Astrocyte of the cerebellum (primary cell): Measurements from ENCODE around the gene SLC25A26.
A peak's percentile ranks its signal among the peaks of the same experiment; 100 is the strongest.
"Not testable (repeated sequence)": the region's sequence is repeated elsewhere in the genome, so short reads cannot be mapped to it uniquely, and the experiment has no call there.

ENCODE experiments used
- DNase-seq: peaks from one replicate; pipeline ENCODE4 v3.0.0-alpha.2; 2011; ENCODE audit warnings: low read depth
- H3K4me3 ChIP-seq: 2 replicates; pipeline ENCODE4 v1.5.1; 2011; ENCODE audit warnings: mild to moderate bottlenecking, low read depth, low read length, moderate library complexity
- in situ Hi-C: cut with HindIII; loops from 2 replicates; pipeline ENCODE4 v1.10.0; 2017; ENCODE audit warnings: low sequenced_read_pairs
- TF ChIP-seq, protein P1 (sequence below): IDR thresholded peaks from 2 replicates; pipeline ENCODE4 v1.5.1; 2012; ENCODE audit warnings: low read length, low read depth, moderate library complexity, mild to moderate bottlenecking; ENCODE audit errors: missing control alignments

SLC25A26 gene

DNA sequence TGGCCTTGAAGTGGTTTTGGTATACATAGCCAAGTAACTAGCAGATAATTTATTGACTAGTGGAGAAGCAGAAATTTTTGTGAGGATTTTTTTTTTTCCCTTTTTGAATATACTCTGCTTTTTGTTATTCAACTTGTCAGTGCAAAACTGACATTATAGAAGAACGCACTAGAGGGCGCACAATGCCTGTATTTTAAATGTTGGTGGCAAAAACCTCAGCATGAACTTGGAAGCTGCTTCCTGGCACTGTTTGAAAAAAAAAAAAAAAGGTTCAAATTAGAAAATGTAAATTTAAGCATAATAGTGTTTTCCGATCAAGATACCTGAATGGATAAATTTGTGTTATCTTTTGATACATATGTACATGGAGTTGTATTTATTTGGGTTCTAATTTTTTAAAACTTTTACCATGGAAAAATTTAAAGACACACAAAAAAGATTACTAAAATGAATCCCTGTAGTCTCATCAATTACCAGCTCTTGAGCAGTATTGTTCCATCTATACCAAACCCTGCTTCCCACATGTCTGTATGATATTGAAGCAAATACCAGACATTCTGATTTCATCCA, 56.0 kb downstream of the SLC25A26 start:
- DNase-seq: peak; percentile 76
- TF ChIP-seq, protein P1, sequence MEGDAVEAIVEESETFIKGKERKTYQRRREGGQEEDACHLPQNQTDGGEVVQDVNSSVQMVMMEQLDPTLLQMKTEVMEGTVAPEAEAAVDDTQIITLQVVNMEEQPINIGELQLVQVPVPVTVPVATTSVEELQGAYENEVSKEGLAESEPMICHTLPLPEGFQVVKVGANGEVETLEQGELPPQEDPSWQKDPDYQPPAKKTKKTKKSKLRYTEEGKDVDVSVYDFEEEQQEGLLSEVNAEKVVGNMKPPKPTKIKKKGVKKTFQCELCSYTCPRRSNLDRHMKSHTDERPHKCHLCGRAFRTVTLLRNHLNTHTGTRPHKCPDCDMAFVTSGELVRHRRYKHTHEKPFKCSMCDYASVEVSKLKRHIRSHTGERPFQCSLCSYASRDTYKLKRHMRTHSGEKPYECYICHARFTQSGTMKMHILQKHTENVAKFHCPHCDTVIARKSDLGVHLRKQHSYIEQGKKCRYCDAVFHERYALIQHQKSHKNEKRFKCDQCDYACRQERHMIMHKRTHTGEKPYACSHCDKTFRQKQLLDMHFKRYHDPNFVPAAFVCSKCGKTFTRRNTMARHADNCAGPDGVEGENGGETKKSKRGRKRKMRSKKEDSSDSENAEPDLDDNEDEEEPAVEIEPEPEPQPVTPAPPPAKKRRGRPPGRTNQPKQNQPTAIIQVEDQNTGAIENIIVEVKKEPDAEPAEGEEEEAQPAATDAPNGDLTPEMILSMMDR: peak; percentile 54
- in situ Hi-C loops: no loop called here
- no peak overlapping the region for H3K4me3 ChIP-seq

DNA sequence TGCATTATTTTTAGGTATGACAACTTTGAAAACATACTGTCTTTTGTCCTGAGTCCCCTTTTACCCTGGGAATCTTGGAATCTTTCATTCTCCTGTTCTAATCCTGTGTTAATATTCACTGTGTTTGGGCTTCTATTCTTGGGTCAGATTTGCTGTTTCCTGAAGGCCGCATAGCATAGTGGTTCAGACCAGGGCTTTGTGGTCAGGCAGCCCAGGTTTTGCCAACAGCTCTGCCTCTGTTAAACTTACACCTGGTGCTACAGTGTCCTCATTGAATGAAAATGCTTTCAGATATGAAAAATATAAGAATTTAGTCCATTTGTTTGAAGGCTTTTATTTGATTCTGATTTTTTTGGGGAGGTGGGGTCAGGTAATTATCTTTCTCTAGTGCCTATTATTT, 58.4 kb downstream of the SLC25A26 start:
- no peak overlapping the region for H3K4me3 ChIP-seq
- in situ Hi-C loops: no loop called here
- DNase-seq: no peak
- TF ChIP-seq, protein P1: no peak

DNA sequence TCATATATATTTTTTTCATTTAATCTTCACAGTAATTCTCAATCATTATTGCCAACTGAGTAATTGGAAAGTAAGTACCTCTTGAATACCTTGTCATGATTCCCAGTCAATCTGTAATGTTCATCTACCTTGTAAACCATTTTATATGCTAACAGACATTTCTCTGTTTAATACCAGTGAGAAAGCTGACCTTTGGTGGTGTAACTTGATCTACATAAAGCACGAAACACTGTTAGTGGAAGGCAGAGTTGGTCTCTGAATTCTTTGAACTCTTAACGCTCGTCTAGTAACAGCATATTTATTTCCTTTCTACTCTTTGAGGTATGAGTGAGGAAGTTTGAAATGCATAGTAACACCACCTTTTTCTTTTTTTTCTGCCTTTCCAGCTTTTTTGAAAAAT, 59.5 kb downstream of the SLC25A26 start:
- TF ChIP-seq, protein P1: no peak
- H3K4me3 ChIP-seq: no peak overlapping the region
- DNase-seq: no peak
- in situ Hi-C loops: no loop called here

DNA sequence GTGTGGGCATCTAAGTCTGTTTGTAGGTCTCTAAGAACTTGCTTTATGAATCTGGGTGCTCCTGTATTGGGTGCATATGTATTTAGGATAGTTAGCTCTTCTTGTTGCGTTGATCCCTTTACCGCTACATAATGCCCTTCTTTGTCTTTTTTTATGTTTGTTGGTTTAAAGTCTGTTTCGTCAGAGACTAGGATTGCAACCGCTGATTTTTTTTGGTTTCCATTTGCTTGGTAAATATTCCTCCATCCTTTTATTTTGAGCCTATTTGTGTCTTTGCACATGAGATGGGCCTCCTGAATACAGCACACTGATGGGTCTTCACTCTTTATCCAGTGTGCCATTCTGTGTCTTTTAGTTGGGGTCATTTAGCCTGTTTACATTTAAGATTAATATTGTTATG, 71.1 kb downstream of the SLC25A26 start:
- in situ Hi-C loops, DNase-seq, H3K4me3 ChIP-seq: not testable (repeated sequence)

DNA sequence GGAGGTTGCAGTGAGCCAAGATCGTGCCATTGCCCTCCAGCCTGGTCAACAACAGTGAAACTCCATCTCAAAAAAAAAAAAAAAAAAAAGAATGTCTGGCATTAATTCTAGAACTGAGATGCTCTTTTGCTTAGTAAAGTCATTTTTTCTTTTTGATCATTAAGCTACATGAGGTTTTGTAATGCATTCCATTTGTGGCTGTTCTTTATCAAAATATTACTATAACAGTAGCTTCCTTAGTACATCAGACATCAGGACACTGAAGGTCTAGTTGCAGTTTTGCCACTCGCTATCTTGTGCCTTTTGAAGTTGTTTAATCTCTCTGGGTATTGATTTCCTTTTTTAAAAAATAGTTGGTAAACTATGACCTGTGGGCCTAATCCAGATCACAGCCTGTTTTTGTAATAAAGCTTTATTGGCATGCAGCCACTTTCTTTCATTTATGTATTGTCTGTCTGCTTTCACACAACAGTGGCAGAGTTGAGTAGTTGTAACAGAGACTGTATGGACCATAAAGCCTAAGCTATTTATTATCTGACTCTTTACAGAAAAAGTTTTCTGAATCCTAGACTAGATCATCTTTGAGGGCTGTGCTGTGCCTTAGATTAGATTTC, 76.6 kb downstream of the SLC25A26 start:
- in situ Hi-C loops: loop anchor here (5.0 kb wide), 1 partner anchor 100 kb away; no protein-coding TSS in a partner anchor
- TF ChIP-seq, protein P1: no peak
- H3K4me3 ChIP-seq: no peak overlapping the region
- DNase-seq: no peak

DNA sequence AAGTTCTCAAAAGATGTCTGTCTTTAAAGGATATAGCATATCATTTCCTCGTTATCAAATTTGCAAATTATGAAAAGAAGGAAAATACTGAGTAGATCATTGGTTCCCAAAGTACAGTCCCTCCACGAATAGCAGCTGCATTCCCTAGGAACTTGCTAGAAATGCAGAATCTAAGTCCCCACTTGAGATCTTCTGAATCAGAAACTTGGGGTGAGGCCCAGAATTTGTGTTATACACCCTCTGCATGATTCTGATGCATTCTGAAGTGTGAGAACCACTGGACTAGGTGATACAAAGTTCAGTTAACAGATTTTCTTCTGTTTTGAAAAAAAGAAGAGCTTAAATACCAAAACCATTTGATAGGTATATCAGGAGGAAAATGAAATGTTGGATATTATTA, 77.1 kb downstream of the SLC25A26 start:
- H3K4me3 ChIP-seq: no peak overlapping the region
- TF ChIP-seq, protein P1: no peak
- in situ Hi-C loops: loop anchor here (5.0 kb wide), 1 partner anchor 99 kb away; no protein-coding TSS in a partner anchor
- peak; percentile 65 for DNase-seq

DNA sequence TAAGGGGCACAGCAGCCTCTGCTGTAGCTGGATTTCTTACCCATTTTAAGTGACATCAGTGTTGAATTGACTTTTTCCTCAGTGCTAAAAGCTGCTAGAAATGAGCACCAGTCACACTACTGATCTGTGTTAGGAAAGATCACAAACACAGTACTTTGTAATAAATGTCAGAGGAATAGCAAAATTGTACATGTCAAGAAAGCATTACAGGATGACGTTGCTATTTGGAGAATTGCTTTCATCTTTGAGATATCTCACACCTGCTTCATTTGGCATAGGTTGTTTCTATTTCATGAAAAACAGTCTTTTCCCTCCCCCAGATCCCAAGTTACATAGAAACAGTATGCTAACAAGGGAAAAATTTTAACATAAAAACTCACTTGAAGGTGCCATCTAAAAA, 77.8 kb downstream of the SLC25A26 start:
- DNase-seq: no peak
- H3K4me3 ChIP-seq: no peak overlapping the region
- in situ Hi-C loops: loop anchor here (5.0 kb wide), 1 partner anchor 99 kb away; no protein-coding TSS in a partner anchor
- TF ChIP-seq, protein P1: no peak

DNA sequence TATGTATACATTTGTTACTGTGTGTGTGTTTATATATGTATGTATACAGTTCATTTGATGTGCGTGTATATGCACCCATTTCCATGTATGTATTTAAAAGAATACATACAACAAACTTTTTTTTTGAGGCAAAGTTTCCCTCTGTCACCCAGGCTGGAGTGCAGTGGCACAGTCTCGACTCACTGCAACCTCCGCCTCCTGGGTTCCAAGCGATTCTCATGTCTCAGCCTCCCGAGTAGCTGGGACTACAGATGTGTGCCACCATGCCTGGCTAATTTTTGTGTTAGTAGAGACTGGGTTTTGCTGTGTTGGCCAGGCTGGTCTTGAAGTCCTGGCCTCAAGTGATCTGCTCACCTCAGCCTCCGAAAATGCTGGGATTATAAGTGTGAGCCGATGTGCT, 78.3 kb downstream of the SLC25A26 start:
- in situ Hi-C loops: loop anchor here (5.0 kb wide), 1 partner anchor 98 kb away; no protein-coding TSS in a partner anchor
- DNase-seq, H3K4me3 ChIP-seq: not testable (repeated sequence)
